NCI-H345 treated with DMSO at 0.1 percent for 48 hours (cell line): Measurements from ENCODE around the gene NYAP2.

Experiments
- DNase-seq: peaks from one replicate; lab custom pipeline; 2025; ENCODE audit not compliant: unreplicated experiment; lab: John Stamatoyannopoulos, UW

The NYAP2 gene

DNA sequence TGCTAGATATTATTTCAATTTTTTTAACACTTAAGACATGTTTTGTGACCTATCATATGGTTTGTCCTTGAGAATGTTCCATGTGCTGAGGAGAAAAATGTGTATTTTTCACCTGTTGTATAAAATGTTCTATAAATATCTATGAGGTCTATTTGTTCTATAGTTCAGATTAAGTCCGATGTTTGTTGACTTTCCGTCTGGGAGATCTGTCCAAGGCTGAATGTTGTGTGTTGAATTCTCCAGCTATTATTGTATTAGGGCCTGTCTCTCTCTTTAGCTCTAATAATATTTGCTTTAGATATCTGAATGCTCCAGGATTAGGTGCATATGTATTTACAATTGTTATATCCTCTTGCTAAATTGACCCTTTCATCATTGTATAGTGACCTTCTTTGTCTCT lies 144.1 kb downstream of the NYAP2 start:
- no peak for DNase-seq

GRCh38 chr2:225556461-225556860 lies 157.0 kb downstream of the NYAP2 start:
- no peak for DNase-seq

- no peak for DNase-seq
Observed at GRCh38 chr2:225558399-225559071, 159.0 kb downstream of the NYAP2 start.

DNA sequence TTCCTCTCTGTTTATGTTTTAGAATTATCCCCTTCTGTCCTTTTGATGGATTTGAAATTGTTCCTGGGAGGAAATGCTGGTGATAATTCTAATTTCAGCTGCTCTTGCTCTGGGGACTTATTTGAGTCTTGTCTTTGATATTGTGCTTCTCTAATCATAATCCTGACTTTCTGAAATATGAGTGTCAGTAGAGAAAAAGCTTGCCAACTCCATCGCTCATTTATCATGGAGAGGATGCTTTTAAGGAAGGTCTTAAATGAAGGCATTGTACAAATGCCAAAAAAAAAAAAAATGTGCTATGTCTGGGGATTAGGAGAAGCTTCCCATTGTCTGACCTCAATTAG lies 159.5 kb downstream of the NYAP2 start:
- no peak for DNase-seq

DNA sequence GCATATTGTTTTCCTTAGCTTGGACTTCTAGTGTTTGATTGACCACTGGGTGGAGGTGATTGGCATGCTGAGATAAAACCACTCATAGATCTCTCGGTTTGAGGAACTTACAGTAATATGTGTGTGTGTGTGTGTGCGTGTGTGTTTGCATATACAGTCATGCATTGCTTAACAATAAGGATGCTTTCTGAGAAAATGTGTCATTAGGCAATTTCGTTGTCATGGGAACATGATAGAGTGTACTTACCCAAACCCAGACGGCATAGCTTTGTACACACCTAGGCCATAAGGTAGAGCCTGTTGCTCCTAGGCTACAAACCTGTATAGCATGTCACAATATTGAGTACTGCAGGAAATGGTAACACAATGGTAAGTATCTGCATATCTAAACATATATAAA lies 167.3 kb downstream of the NYAP2 start:
- DNase-seq = no peak

DNA sequence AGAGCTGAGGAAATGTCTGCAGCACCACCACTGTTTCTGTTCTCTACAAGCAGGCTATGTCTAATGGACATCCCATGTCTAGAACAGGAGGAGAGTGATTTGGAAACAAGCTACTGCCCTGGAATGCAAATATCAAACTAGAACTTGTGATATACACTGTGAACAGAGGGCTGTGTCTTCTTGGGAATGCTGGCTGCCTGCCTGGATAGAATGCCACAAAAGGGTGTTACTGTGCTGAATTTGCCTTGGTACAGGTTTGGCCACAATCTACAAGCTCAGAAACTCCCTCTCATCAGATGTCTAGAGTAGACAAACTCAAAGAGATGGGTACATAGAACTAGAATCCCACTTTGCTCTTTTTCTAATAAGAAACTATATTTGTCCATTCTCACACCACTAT lies 170.5 kb downstream of the NYAP2 start:
- DNase-seq = no peak

- DNase-seq = no peak
Observed at GRCh38 chr2:225573603-225574002, 174.1 kb downstream of the NYAP2 start.

GRCh38 chr2:225574582-225575138 lies 175.2 kb downstream of the NYAP2 start:
- DNase-seq = no peak

DNA sequence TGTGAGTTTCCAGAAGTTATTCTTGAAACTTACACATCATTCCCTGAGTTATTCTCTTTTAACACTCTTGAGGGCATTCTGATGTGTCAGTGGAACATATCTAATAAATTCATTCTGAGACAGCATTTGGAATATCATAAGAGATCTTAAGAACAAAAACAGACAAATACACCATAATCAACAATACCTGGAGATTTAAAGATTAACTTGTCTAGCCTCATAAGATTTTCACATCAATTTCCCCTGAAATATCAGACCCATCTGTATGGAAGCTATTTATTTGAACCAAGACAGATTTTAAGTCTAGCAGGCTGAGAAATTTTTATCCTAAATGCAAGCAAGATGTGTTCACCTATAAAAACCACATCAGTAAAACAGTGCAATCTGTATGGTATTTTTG lies 181.6 kb downstream of the NYAP2 start:
- DNase-seq = no peak

DNA sequence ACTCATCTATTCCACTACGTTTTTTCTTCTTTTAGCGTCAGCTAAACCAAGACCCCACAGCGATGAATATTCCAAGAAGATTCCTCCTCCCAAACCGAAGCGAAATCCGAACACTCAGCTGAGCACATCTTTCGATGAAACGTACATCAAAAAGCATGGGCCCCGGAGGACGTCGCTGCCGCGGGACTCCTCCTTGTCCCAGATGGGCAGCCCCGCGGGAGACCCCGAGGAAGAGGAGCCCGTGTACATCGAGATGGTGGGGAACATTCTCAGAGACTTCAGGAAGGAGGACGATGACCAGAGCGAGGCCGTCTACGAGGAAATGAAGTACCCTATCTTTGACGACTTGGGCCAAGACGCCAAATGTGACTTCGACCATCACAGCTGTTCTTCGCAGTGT lies 182.4 kb downstream of the NYAP2 start:
- DNase-seq = no peak

DNA sequence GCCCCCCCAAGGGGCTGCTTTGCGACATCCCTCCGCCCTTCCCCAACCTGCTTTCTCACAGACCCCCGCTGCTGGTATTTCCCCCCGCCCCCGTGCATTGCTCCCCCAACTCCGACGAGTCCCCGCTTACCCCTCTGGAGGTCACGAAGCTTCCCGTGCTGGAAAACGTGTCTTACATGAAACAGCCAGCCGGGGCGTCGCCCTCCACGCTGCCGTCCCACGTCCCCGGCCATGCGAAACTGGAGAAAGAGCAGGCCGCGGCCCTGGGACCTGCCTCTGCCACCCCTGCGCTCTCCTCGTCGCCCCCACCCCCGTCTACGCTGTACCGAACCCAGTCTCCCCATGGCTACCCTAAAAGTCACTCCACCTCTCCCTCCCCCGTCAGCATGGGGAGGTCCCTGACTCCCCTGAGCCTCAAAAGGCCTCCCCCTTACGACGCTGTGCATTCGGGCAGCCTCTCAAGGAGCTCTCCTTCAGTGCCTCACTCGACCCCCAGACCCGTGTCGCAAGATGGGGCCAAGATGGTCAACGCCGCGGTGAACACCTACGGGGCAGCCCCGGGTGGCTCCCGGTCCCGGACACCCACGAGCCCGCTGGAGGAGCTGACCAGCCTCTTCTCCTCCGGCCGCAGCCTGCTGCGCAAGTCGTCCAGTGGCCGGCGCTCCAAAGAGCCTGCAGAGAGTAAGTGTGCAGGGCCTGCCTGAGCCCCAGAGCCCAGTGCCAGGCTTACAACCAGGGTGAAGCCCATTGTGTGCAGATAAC lies 183.0 kb downstream of the NYAP2 start:
- DNase-seq = no peak

GRCh38 chr2:225584796-225585195 lies 185.3 kb downstream of the NYAP2 start:
- no peak for DNase-seq

DNA sequence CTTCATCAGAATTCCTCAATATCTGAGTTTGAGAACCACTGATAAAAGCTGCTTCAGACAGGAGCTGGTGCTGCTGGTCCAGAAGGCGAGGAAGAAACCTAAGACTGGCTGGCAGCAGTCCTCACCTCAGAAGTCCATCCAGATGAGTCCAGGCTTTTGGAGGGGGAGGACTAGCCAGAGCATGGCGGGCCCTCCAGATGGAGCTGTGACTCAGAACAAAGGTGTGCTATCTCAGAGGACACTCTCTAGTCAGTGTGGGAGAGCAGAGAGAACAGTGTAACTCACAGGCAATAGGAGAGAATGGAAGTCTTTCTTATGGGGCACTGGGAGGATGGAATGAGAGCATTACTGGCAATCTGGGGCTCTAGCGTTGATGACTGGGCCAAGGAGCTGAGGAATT lies 191.4 kb downstream of the NYAP2 start:
- no peak for DNase-seq

- DNase-seq = no peak
Observed at GRCh38 chr2:225597911-225598310, 198.4 kb downstream of the NYAP2 start.

- no peak for DNase-seq
Observed at GRCh38 chr2:225598426-225598825, 198.9 kb downstream of the NYAP2 start.

GRCh38 chr2:225598897-225599296 lies 199.4 kb downstream of the NYAP2 start:
- DNase-seq = no peak

GRCh38 chr2:225599856-225600255 lies 200.3 kb downstream of the NYAP2 start:
- DNase-seq = no peak

DNA sequence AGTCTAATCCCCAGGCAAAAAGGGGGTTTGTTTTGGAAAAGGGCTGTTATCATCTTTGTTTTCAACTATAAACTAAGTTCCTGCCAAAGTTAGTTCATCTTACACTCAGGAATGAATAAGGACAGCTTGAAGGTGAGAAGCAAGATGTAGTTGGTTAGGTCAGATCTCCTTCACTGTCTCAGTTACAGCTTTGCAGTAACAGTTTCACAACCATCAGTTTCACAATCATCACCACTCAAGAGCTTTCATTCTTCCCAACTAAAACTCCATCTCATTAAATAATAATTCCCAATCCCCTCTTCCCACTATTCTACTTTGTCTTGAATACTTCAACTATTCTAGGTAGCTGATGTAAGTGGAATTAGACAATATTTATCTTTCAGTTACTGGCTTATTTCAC lies 200.9 kb downstream of the NYAP2 start:
- DNase-seq = no peak

DNA sequence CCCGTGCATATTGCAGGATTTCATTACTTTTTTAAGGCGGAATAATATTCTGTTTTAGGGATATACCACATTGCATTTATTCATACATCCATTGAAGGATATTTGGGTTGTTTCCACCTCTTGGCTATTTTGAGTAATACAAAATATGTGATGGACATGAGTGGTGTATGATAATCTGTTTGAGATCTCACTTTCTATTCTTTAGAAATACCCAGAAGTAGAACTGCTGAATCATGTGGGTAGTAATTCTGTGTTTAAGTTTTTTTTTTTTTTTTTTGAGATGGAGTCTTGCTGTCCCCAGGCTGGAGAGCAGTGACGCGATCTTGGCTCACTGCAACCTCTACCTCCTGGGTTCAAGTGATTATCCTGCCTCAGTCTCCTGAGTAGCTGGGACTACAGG lies 201.4 kb downstream of the NYAP2 start:
- DNase-seq = no peak

- DNase-seq = no peak
Observed at GRCh38 chr2:225602205-225602604, 202.7 kb downstream of the NYAP2 start.

DNA sequence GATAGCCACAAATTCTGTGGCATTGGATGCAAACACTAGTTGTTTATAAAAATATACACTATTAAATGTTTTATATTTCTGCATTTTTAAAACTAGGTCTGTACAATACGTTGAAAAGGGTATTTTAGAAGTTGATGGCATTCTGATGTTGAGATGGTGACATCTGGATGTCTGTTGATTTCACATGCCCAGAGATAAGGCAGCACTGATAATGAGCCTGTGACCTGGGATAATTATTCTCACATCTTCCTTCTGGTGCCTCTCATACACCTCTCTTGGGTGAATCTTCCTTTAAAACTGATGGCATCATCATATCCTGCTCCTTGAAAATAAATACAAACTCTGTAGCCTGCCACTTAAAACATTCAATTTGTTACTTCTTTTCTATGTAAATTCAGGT lies 208.6 kb downstream of the NYAP2 start:
- DNase-seq = no peak

DNA sequence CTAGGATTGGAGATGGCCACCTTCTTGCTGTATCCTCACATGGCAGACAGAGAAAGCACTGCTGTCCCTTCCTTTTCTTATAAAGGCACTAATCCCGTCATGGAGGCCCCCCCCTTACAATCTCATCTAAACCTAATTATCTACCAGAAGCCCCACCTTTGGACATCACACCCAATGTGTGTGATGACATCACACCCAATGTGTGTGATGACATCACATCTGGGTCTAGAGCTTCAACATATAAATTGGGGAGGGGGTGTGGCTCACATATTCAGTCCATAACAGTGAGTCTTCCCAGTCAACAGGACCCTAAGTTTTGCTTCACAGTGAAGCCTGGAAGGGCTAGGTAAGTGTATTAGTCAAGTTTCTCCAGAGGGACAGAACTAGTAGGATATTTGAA lies 213.1 kb downstream of the NYAP2 start:
- DNase-seq = no peak

DNA sequence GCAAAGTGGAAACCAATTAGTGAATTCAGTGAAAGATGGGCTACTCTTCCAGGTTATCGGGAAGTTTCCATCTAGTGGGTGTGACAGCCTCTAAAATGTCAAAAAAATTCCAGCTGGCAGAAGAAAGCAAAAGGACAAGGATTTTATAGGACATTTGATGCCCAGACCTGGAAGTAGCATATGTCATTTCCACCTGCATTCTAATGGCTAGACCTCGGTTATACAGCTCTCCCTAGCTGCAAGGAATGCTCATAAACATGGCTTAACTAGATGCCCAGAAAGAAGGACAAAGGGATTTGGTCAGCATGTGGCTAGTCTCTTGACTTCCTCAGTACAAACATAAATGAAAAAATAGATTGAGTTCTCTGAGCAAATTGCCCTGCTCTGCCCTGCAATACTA lies 215.4 kb downstream of the NYAP2 start:
- no peak for DNase-seq
